T-cell (primary cell): ENCODE results near the gene R3HDM2. TPM values are rescaled to one million over a fixed set of nuclear protein-coding genes. Genes with fewer than 3 reads are reported as not detected.
"Not testable (repeated sequence)": the region's sequence is repeated elsewhere in the genome, so short reads cannot be mapped to it uniquely, and the experiment has no call there.

Source experiments
- ATAC-seq, 4 experiments: fragments of 200-7000 bp in 3 of 4; fragments of 150-1000 bp in 1 of 4; cut with Tn5 transposase; replicated peaks in 1 of 4; 1 replicate in 3 of 4; 2 replicates in 1 of 4; pipeline ENCODE4 v1.10.0; 2021; ENCODE audit warnings: moderate library complexity in 3 of 4, mild to moderate bottlenecking in 2 of 4, moderate number of reproducible peaks in 1 of 4
- CTCF ChIA-PET, 2 donors: fragments of 300-600 bp; sonication (Branson Sonifier 250); formaldehyde crosslinking; loops; one replicate each; lab custom pipeline; 2022; ENCODE audit warnings: antibody characterized with exemption in 2 of 2; lab: Charles Lee
- POLR2A ChIA-PET, 2 donors: fragments of 300-600 bp; sonication (Branson Sonifier 250); formaldehyde crosslinking; loops; one replicate each; lab custom pipeline; 2022; ENCODE audit warnings: antibody characterized with exemption in 2 of 2; lab: Charles Lee
- DNase-seq, 35 experiments: peaks; one replicate each; pipeline versions ENCODE4 v3.0.0 to v3.0.0-alpha.2; 2013 to 2023
- H3K27ac ChIP-seq: one replicate; pipeline ENCODE4 v1.5.1; 2013; ENCODE audit warnings: low read length
- H3K27me3 ChIP-seq, 2 experiments: replicated peaks in 1 of 2; 1 replicate in 1 of 2; 2 replicates in 1 of 2; pipeline versions ENCODE4 v1.6.1 to v1.7.0; 2013; ENCODE audit warnings: low read length in 1 of 2, mixed read lengths in 1 of 2; ENCODE audit not compliant: control insufficient read depth in 2 of 2, insufficient read depth in 2 of 2; ENCODE audit errors: extremely low read depth in 1 of 2
- H3K36me3 ChIP-seq, 2 donors: 1 replicate in 1 of 2; 2 replicates in 1 of 2; pipeline versions ENCODE4 v1.6.1 to v1.7.0; 2013; ENCODE audit warnings: low read length in 1 of 2; ENCODE audit not compliant: control insufficient read depth in 2 of 2, insufficient read depth in 1 of 2; ENCODE audit errors: extremely low read depth in 1 of 2
- H3K4me1 ChIP-seq, 2 experiments: 1 replicate in 1 of 2; 2 replicates in 1 of 2; pipeline versions ENCODE4 v1.6.1 to v1.7.0; 2013; ENCODE audit warnings: low read length in 2 of 2, mixed read lengths in 1 of 2; ENCODE audit not compliant: insufficient read depth in 2 of 2, control insufficient read depth in 1 of 2; ENCODE audit errors: extremely low read depth in 1 of 2
- H3K4me3 ChIP-seq, 2 donors: 1 replicate in 1 of 2; 2 replicates in 1 of 2; pipeline versions ENCODE4 v1.5.1 to v1.7.0; 2013; ENCODE audit warnings: mild to moderate bottlenecking in 2 of 2, low read length in 1 of 2, moderate library complexity in 1 of 2; ENCODE audit not compliant: control insufficient read depth in 1 of 2; ENCODE audit errors: extremely low read depth in 1 of 2
- H3K9me3 ChIP-seq: 2 replicates; pipeline ENCODE4 v1.7.0; 2013
- H3K27ac Mint-ChIP-seq, 2 donors: one replicate each; pipeline ENCODE4 v1.8.0; 2020 to 2021; ENCODE audit warnings: mild to moderate bottlenecking in 2 of 2, mixed read lengths in 2 of 2
- H3K27me3 Mint-ChIP-seq, 2 donors: one replicate each; pipeline ENCODE4 v1.8.0; 2021 to 2022; ENCODE audit warnings: mixed read lengths in 2 of 2
- H3K36me3 Mint-ChIP-seq: one replicate; pipeline ENCODE4 v1.8.0; 2021; ENCODE audit warnings: mixed read lengths
- H3K4me1 Mint-ChIP-seq, 3 donors: one replicate each; pipeline ENCODE4 v1.8.0; 2020 to 2022; ENCODE audit warnings: mixed read lengths in 3 of 3, mild to moderate bottlenecking in 1 of 3
- H3K4me3 Mint-ChIP-seq, 3 donors: one replicate each; pipeline ENCODE4 v1.8.0; 2020 to 2022; ENCODE audit warnings: mild to moderate bottlenecking in 3 of 3, mixed read lengths in 3 of 3, moderate library complexity in 3 of 3
- H3K9me3 Mint-ChIP-seq, 3 donors: one replicate each; pipeline ENCODE4 v1.8.0; 2020 to 2022; ENCODE audit warnings: mixed read lengths in 3 of 3
- WGBS: methylation state at CpG from one replicate; pipeline ENCODE4 v1.1.5; 2013; ENCODE audit warnings: missing lambda C conversion rate; ENCODE audit not compliant: insufficient coverage; 5-methylcytosine and 5-hydroxymethylcytosine counted together
- total RNA-seq, 35 experiments: library from RNA in 6 of 35; stranded (reverse) in 6 of 35; fragments of 120-200 nt in 1 of 35; gene quantifications; one replicate each; pipeline versions ENCODE4 v1.2.1 to v1.2.4 and lab custom pipeline; 2013 to 2026

The R3HDM2 gene
- total RNA-seq, 5 donors from 2014 or later (not counting 1 experiment from before 2014, with no cell fraction given) = 88.3 to 122 (median 94.7) TPM

- peaks cover 0 to 1% (median 0%) of the 10 kb centered on the region in 3 donors for H3K9me3 Mint-ChIP-seq
- H3K36me3 Mint-ChIP-seq = peaks cover 50% of the 10 kb centered on the region
- no peak for DNase-seq
- no peak overlapping the region for H3K4me3 Mint-ChIP-seq
- H3K4me3 ChIP-seq = no peak overlapping the region
- ChIA-PET POLR2A (no interaction called here), CTCF (no interaction called here)
- no peaks in the 10 kb centered on the region for H3K27me3 Mint-ChIP-seq
- no peak for ATAC-seq
- H3K4me1 ChIP-seq = no peaks in the 10 kb centered on the region
- no peaks in the 10 kb centered on the region for H3K36me3 ChIP-seq
- H3K27ac Mint-ChIP-seq = no peak overlapping the region
- H3K4me1 Mint-ChIP-seq = peaks cover 12 to 20% (median 19%) of the 10 kb centered on the region in 3 donors
- no peaks in the 10 kb centered on the region for H3K9me3 ChIP-seq
- no peak overlapping the region for H3K27ac ChIP-seq
- no peaks in the 10 kb centered on the region for H3K27me3 ChIP-seq
- WGBS = 100% methylated on average over 1 of the region's 7 CpGs
These were observed 89.4 kb downstream of the R3HDM2 start for GRCh38 chr12:57341275-57341990.

GRCh38 chr12:57340104-57340503, 90.7 kb downstream of the R3HDM2 start:
- peaks cover 52% of the 10 kb centered on the region for H3K36me3 Mint-ChIP-seq
- ATAC-seq (no peak), DNase-seq (peak in 1 of 35 experiments; percentile 20)
- H3K27me3 ChIP-seq = no peaks in the 10 kb centered on the region
- H3K4me1 Mint-ChIP-seq = peaks cover 12 to 21% (median 19%) of the 10 kb centered on the region in 3 donors
- H3K27ac ChIP-seq = no peak overlapping the region
- ChIA-PET CTCF (no interaction called here), POLR2A (no interaction called here)
- H3K27ac Mint-ChIP-seq = no peak overlapping the region
- H3K4me3 Mint-ChIP-seq = no peak overlapping the region
- no peaks in the 10 kb centered on the region for H3K9me3 ChIP-seq
- no peaks in the 10 kb centered on the region for H3K36me3 ChIP-seq
- H3K4me3 ChIP-seq = no peak overlapping the region
- H3K9me3 Mint-ChIP-seq = peaks cover 0 to 3% (median 0%) of the 10 kb centered on the region in 3 donors
- no peaks in the 10 kb centered on the region for H3K4me1 ChIP-seq
- WGBS = no CpG with 5 or more reads among the region's 3 CpGs
- H3K27me3 Mint-ChIP-seq = no peaks in the 10 kb centered on the region

- H3K4me1 ChIP-seq, H3K4me3 ChIP-seq, DNase-seq, H3K4me3 Mint-ChIP-seq, H3K27me3 ChIP-seq, POLR2A ChIA-PET, H3K27me3 Mint-ChIP-seq, ATAC-seq, H3K9me3 ChIP-seq, H3K27ac ChIP-seq, H3K9me3 Mint-ChIP-seq, H3K27ac Mint-ChIP-seq, CTCF ChIA-PET, H3K36me3 ChIP-seq: not testable (repeated sequence)
- Mint-ChIP-seq H3K4me1 (peaks cover 0 to 10% (median 6%) of the 10 kb centered on the region in 3 donors), H3K36me3 (peaks cover 39% of the 10 kb centered on the region)
- no CpG with 5 or more reads among the region's 4 CpGs for WGBS
These were observed 94.5 kb downstream of the R3HDM2 start for GRCh38 chr12:57336299-57336698.

- H3K4me1 Mint-ChIP-seq = peaks cover 0 to 6% (median 5%) of the 10 kb centered on the region in 3 donors
- no peak for DNase-seq
- Histone ChIP-seq H3K36me3 (peaks cover 0 to 3% of the 10 kb centered on the region in 2 donors), H3K9me3 (no peaks in the 10 kb centered on the region), H3K4me1 (no peaks in the 10 kb centered on the region), H3K27ac (no peak overlapping the region), H3K27me3 (no peaks in the 10 kb centered on the region), H3K4me3 (no peak overlapping the region)
- no CpG with 5 or more reads among the region's 1 CpG for WGBS
- H3K4me3 Mint-ChIP-seq = no peak overlapping the region
- no peak for ATAC-seq
- no peaks in the 10 kb centered on the region for H3K27me3 Mint-ChIP-seq
- CTCF ChIA-PET = no interaction called here
- POLR2A ChIA-PET = no interaction called here
- peaks cover 36% of the 10 kb centered on the region for H3K36me3 Mint-ChIP-seq
- H3K9me3 Mint-ChIP-seq = peaks cover 0 to 3% (median 0%) of the 10 kb centered on the region in 3 donors
- no peak overlapping the region for H3K27ac Mint-ChIP-seq
These were observed 96.6 kb downstream of the R3HDM2 start for GRCh38 chr12:57334219-57334618.

GRCh38 chr12:57332646-57333312, 98.1 kb downstream of the R3HDM2 start:
- Mint-ChIP-seq H3K27me3 (no peaks in the 10 kb centered on the region), H3K4me3 (no peak overlapping the region), H3K27ac (no peak overlapping the region), H3K9me3 (peaks cover 0 to 3% (median 0%) of the 10 kb centered on the region in 3 donors), H3K36me3 (peaks cover 26% of the 10 kb centered on the region), H3K4me1 (peaks cover 0 to 6% (median 5%) of the 10 kb centered on the region in 3 donors)
- no CpG with 5 or more reads among the region's 3 CpGs for WGBS
- DNase-seq (no peak), ATAC-seq (no peak)
- H3K36me3 ChIP-seq = peaks cover 0 to 3% of the 10 kb centered on the region in 2 donors
- no peaks in the 10 kb centered on the region for H3K27me3 ChIP-seq
- no peaks in the 10 kb centered on the region for H3K4me1 ChIP-seq
- no peak overlapping the region for H3K4me3 ChIP-seq
- CTCF ChIA-PET = interaction anchor here in 1 of 2 donors (0.6 kb wide), 1 partner anchor 322 kb away, joined by 4 read pairs; no protein-coding TSS in a partner anchor
- H3K9me3 ChIP-seq = no peaks in the 10 kb centered on the region
- no peak overlapping the region for H3K27ac ChIP-seq
- POLR2A ChIA-PET = no interaction called here

- no peak overlapping the region for H3K4me3 Mint-ChIP-seq
- ATAC-seq (no peak), DNase-seq (no peak)
- H3K9me3 Mint-ChIP-seq = no peaks in the 10 kb centered on the region
- no peaks in the 10 kb centered on the region for H3K27me3 ChIP-seq
- peaks cover 0 to 3% of the 10 kb centered on the region in 2 donors for H3K36me3 ChIP-seq
- no peak overlapping the region for H3K27ac ChIP-seq
- ChIA-PET POLR2A (no interaction called here), CTCF (no interaction called here)
- H3K9me3 ChIP-seq = no peaks in the 10 kb centered on the region
- 96% methylated on average over 4 of the region's 5 CpGs for WGBS
- H3K27ac Mint-ChIP-seq = no peak overlapping the region
- H3K4me1 ChIP-seq = no peaks in the 10 kb centered on the region
- peaks cover 23% of the 10 kb centered on the region for H3K36me3 Mint-ChIP-seq
- peaks cover 2 to 5% (median 3%) of the 10 kb centered on the region in 3 donors for H3K4me1 Mint-ChIP-seq
- H3K27me3 Mint-ChIP-seq = no peaks in the 10 kb centered on the region
- H3K4me3 ChIP-seq = no peak overlapping the region
These were observed 99.9 kb downstream of the R3HDM2 start for GRCh38 chr12:57330992-57331391.
